ENCODE measurements around the gene PRKRIP1.
"Not testable (repeated sequence)": the region's sequence is repeated elsewhere in the genome, so short reads cannot be mapped to it uniquely, and the experiment has no call there.

PRKRIP1 gene

DNA sequence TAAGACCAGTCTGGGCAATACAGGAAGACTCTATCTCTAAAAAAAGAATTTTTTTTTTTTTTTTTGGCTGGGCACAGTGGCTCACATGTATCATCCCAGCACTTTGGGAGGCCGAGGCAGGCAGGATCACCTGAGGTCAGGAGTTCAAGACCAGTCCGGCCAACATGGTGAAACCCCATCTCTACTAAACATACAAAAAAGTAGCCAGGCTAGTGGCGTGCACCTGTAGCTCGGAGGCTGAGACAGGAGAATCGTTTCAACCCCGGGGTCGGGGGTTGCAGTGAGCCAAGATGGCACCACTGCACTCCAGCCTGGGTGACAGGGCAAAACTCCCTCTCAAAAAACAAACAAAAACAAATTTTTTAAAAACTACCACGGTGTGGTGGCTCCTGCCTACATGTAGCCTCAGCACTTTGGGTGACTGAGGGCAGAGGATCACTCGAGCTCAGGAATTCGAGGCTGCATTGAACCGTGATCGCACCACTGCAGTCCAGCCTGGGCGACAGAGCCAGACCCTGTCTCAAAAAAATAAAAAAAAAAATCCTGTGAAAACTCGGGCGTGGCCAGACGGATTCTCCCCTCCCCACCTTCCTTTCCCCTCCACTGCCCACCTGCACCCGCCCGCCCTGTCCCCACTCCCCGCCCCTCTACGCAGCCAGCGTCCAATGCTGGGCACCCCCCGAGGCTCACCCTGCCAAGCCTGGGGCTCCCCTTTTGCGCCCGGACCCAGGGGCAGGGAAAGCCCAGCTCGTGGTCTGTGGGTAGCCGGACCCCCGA lies 36.5 kb downstream of the PRKRIP1 start:
- no peak for DNase-seq

- DNase-seq = peak; percentile 10
Measured at GRCh38 chr7:102433219-102434038, 37.3 kb downstream of the PRKRIP1 start, which contains the start of gene ORAI2. Gene ORAI2, plus strand, starts transcription at chr7:102433575. Its CDS starts 5,382 bp downstream, at chr7:102438957.

- no peak for DNase-seq
Measured at GRCh38 chr7:102434039-102434486, 37.9 kb downstream of the PRKRIP1 start.

- DNase-seq = no peak
Measured at GRCh38 chr7:102436118-102436517, 40.0 kb downstream of the PRKRIP1 start.

DNA sequence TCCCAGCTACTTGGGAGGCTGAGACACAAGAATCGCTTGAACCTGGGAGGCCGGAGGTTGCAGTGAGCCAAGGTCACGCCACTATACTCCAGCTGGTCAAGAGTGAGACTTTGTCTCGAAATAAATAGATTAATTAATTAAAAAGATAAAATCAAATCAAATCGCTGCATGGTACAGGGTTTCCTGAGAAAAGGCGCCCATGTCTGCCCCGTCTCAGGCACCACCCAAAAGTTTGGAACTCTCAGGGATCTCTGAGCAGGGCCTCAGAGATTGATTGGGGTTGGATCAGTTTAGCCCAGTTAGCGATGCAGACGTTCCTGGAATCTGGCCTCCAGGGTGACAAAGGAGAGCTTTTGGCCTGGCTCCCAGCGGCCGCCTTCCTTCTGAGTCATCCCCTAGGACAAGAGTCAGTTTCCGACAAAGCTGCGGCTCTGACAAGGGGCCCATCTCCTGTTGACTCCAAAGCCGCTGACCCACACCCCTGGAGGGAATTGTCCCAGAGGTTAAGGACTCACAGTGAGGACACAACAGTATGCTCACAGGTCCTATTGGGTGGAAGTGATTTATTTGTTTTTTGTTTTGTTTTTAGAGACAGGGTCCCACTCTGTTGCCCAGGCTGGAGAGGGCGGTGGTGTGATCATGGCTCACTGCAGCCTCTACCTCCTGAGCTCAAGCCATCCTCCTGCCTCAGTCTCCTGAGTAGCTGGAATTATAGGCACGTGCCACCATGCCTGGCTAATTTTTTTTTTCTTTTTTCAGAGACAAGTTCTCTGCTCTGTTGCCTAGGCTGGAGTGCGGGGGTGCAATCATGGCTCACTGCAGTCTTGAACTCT lies 44.0 kb downstream of the PRKRIP1 start:
- DNase-seq = no peak

DNA sequence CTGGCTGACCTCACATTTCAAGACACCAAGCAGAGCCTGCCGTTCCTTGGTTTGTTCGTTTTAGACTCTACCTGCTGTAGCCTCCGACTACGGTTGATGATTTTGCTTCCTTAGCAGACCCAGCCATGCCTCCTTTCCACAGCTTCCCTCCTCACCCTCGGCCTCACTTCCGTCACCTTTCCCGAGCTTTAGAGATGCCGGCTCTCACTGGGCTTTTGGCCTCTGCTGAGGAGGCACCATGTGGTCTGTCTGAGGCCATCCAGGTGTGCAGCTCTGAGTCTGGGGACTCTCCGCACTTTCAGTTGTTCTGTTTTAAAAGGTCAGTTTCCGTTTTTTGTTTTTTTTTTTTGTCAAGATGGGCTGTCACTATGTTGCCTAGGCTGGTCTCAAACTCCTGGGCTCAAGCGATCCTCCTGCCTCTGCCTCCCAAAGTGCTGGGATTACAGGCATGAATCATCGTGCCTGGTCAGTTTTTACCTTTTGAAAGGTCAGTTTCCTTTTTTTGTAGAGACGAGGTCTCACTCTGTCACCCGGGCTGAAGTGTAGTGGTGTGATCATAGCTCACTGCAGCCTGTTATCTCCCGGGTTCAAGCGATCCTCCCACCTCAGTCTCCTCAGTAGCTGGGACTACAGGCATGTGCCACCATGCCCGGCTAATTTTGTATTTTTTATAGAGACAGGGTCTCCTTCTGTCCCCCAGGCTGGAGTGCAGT lies 49.0 kb downstream of the PRKRIP1 start:
- DNase-seq = no peak

GRCh38 chr7:102445674-102446071 lies 49.5 kb downstream of the PRKRIP1 start:
- DNase-seq = no peak

- no peak for DNase-seq
Measured at GRCh38 chr7:102446387-102447156, 50.4 kb downstream of the PRKRIP1 start.

DNA sequence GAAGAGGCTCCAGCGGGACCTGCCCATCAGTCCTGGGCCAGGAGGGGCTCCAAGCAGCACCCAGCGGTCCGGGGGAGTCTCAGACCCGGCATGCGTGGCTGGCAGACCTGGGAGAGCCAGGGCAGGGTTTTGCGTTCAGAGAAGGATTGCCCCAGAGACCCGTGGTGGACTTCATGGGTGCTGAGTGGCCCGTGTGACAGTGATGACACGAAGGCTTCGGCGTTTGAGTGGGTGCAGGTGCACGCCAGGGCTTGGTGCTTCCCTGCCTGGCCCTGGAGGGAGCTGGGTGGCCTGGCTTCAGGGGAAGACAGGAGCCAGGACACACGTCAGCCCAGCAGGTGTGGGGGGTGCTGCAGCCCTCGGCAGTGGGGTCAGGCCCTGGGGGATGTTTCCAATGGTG lies 51.1 kb downstream of the PRKRIP1 start:
- no peak for DNase-seq

GRCh38 chr7:102449136-102449535 lies 53.0 kb downstream of the PRKRIP1 start:
- no peak for DNase-seq

DNA sequence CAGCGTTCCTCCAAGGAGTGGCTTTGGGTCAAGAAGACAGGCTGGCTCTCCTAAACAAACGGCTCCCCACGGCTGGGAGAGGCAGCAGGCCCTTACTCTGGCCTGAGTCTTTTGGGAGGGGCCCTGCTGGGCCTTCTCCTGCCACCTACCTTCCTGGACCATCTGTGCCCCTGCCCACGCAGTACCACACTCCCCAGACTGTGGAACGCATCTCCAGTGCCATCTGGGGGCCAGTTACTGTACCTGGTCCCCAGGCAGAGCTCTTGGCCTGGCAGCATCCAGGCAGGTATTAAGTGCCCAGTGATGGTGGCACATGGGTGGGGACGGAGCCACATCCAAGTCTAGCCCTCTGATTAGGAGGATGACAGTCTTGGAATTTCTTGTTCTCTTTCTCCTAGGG lies 54.1 kb downstream of the PRKRIP1 start:
- no peak for DNase-seq

DNA sequence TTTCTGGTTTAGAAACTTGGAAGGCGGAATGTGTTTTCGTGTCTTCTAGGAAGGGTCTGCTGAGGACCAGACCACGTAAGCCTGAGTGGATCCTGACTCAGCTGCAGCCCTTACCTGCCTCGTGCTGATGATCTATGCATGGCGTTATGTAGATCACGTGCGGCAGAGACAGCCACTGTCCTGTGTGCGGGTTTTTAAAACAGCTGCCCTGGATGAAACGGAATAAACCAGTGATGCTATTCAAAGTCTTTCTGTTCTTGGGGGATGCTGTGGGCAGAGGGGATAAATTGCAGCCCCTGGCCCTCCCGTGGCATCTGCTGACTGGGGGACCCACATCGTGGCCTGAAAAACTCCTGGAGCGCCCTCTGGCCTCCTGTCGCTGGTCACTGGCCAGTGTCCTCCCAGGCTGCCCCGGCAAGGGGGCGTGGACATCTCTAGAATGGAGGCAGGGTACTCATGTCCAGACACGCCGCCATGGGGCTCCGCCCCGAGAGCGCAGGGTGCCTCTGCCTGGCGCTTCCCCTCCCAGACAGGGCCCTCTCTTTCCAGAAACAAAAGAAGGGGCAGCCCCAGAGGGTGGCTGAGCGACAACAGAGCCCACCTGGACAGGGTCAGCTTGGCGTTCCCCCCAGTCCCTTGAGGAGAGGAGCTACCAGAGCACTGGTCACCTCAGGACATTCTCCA lies 55.4 kb downstream of the PRKRIP1 start:
- DNase-seq = no peak

DNA sequence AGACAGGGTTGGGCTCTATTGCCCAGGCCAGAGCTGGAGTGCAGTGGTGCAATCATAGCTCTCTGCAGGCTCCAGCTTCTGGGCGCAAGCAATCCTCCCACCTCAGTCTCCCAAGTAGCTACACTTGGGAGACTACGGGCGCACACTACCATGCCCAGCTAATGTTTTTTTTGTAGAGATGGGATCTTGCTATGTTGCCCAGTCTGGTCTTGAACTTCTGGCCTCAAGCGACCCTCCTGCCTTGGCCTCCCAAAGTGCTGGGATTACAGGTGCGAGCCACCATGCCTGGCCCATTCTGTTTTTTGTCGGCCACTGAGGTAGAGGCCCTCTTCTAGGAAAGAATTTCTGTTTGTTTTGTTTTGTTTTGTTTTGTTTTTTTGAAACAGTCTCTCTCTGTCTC lies 56.3 kb downstream of the PRKRIP1 start:
- DNase-seq = no peak

DNA sequence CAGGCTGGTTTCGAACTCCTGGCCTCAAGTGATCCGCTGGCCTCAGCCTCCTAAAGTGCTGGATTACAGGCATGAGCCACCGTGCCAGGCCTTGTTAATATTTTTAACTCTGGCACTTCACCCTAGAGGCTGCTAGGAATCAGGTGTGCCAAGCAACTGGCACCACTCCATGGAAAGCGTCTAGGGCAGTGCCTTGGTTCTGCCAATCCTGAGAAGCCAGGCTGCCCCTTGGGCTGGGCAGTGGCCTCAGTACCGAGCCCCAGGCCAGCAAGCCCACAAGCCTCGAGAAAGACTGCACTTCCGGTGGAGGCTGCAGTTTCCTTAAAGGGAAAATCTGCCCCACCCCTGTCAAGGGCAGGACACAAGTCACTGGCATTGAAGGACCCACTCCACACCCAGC lies 57.2 kb downstream of the PRKRIP1 start:
- DNase-seq = no peak

DNA sequence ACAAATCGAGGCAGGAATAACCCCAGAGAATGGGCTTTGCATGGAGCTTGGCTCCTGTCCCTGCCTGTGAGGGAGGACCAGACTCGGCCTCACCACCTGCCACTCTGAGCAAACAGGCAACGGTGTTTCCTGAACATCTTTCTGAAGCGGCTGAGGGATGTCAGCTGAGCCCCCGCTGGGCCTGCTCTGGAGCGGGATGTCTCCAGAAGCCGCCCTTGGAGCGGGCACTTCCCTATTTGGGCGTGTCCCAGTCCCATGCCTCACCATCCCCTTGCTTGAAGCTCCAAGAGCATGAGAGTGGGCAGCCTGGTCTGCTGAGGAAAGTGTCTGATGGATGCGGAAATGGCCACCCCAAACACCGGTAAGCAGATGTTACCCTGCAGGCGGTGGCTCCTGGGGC lies 58.3 kb downstream of the PRKRIP1 start:
- peak; percentile 10 for DNase-seq

GRCh38 chr7:102454932-102455331 lies 58.8 kb downstream of the PRKRIP1 start:
- DNase-seq = not testable (repeated sequence)

DNA sequence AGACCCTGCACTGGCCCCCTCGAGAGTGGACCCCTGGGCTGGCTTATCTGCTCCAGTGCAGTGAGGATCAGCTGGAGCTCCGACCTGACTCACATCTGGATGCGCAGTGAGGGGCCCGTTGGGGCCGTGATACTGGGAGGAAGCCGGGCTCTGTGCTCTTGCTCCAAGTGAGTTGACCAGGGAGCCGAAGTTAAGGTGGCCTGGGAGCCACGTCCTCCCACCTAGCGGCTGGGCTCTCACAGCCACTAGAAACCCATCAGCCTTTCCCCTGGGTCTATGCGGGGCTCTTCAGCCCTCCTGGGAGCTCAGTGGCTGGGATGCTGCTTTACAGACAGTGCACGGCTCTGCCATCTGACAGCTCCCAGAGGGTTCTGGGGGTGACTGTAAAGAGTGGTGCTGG lies 59.4 kb downstream of the PRKRIP1 start:
- DNase-seq = no peak

GRCh38 chr7:102456327-102456726 lies 60.2 kb downstream of the PRKRIP1 start:
- no peak for DNase-seq

DNA sequence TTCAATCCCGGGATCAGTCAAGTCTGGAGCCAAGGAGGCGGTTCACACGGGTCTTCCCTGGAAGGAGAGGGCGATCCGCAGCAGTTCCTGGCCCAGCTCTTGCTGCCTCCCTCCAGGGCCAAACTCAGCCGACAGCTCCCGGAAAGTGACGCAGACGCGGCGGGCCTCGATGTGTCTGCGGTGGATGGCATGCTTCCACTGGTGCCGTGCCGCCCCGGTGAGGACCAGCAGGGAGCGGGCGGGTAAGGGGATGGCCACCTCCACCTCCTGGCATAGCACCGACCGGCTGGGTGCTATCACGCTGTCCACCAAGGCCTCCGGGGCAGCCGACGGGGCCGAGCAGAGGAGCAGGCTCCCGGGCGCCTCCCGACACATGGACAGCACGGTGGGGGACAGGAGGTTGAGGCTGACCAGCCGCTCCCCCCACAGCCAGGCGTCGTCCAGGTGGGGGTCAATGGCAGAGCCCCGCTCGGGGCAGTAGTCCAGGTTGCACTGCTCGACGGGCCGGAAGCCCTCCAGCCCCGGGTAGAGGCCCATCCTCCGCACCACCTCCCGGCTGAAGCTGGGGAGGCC lies 61.3 kb downstream of the PRKRIP1 start:
- no peak for DNase-seq

DNA sequence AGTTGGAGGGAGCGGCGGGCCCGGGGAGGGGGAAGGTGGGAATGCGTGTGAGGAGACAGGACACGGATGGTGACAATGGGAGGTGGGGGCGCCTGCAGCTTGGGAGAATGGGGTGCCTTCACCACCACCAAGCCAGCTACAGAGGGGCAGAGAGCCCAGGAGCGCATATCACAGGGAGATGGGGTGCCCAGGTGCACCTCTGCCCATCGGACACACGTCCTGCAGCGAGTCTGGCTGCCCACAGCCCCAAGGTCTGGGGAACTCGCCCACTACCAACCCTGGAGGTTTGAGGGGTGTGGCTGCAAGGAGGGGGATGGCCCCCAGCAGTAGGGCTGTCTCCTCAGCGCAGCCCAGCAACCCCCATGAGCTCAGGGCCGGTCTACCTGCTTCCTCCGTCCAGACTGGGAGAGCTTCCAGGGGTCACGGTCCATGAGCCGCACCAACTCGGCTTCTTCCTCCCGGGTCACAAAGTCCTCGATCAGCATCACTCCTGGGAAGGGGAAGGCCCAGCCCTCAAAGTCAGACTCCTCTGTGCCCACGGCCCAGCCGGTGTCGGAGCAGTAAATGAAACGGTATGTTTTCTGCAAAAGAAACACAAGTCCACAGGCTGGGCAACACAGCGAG lies 63.2 kb downstream of the PRKRIP1 start:
- no peak for DNase-seq

All from DMS153 (cell line).